GM21717 (cell line): ENCODE data around the gene UNC50.
"Not testable (repeated sequence)": the region's sequence is repeated elsewhere in the genome, so short reads cannot be mapped to it uniquely, and the experiment has no call there.

ENCODE experiments used
- ATAC-seq: cut with Tn5 transposase; IDR thresholded peaks from one replicate; pipeline ENCODE4 v1.9.1; 2021; ENCODE audit warnings: mild to moderate bottlenecking, moderate library complexity; ENCODE audit not compliant: unreplicated experiment

Gene UNC50

GRCh38 chr2:98607741-98608115 is 661 bp upstream of the UNC50 start:
- no peak for ATAC-seq

- ATAC-seq, result peak; percentile 12
Observed at GRCh38 chr2:98608962-98609604, 694 bp downstream of the UNC50 start.

- no peak for ATAC-seq
Observed at GRCh38 chr2:98614024-98614739, 5.8 kb downstream of the UNC50 start.

- no peak for ATAC-seq
Observed at GRCh38 chr2:98615481-98615880, 7.1 kb downstream of the UNC50 start.

GRCh38 chr2:98617149-98617548 is 8.8 kb downstream of the UNC50 start:
- no peak for ATAC-seq

GRCh38 chr2:98623657-98624056 is 15.3 kb downstream of the UNC50 start:
- no peak for ATAC-seq

GRCh38 chr2:98632351-98632750 is 24.0 kb downstream of the UNC50 start:
- no peak for ATAC-seq

GRCh38 chr2:98634406-98635092 is 26.2 kb downstream of the UNC50 start:
- ATAC-seq, result no peak

- peak; percentile 74 for ATAC-seq
Observed at GRCh38 chr2:98637401-98638147, 29.2 kb downstream of the UNC50 start.

- ATAC-seq, result no peak
Observed at GRCh38 chr2:98643496-98644100, 35.2 kb downstream of the UNC50 start.

GRCh38 chr2:98647636-98648035 is 39.2 kb downstream of the UNC50 start:
- ATAC-seq, result no peak

- no peak for ATAC-seq
Observed at GRCh38 chr2:98648451-98648850, 40.1 kb downstream of the UNC50 start.

- ATAC-seq, result no peak
Observed at GRCh38 chr2:98649135-98649991, 41.0 kb downstream of the UNC50 start.

- no peak for ATAC-seq
Observed at GRCh38 chr2:98649992-98650375, 41.6 kb downstream of the UNC50 start.

GRCh38 chr2:98650998-98651397 is 42.6 kb downstream of the UNC50 start:
- no peak for ATAC-seq

- no peak for ATAC-seq
Observed at GRCh38 chr2:98654699-98655495, 46.5 kb downstream of the UNC50 start.

- no peak for ATAC-seq
Observed at GRCh38 chr2:98656800-98657199, 48.4 kb downstream of the UNC50 start.

- ATAC-seq, result no peak
Observed at GRCh38 chr2:98658816-98659490, 50.6 kb downstream of the UNC50 start.

- ATAC-seq, result not testable (repeated sequence)
Observed at GRCh38 chr2:98659491-98659840, 51.1 kb downstream of the UNC50 start.
